GM12878 (cell line): ENCODE data around the gene LPIN1. TPM values are rescaled to one million over a fixed set of nuclear protein-coding genes. Genes with fewer than 3 reads are reported as not detected.

Experiments used
- CEBPB ChIP-seq, 2 experiments: fragments of 150-350 bp in 1 of 2; IDR thresholded peaks; 2 replicates each; pipeline ENCODE4 v1.6.1; 2012 to 2014; ENCODE audit warnings: low read depth in 2 of 2, low read length in 2 of 2, borderline replicate concordance in 1 of 2, inconsistent platforms in 1 of 2
- CHD2 ChIP-seq: IDR thresholded peaks from 2 replicates; pipeline ENCODE4 v1.6.1; 2011; ENCODE audit warnings: low read depth, low read length, improper control_type of control experiment, borderline replicate concordance
- FOXK2 ChIP-seq: fragments of 450-650 bp; IDR thresholded peaks from 2 replicates; pipeline ENCODE4 v1.6.1; 2017; ENCODE audit warnings: mild to moderate bottlenecking, moderate library complexity
- NFYB ChIP-seq: IDR thresholded peaks from 2 replicates; pipeline ENCODE4 v1.6.1; 2011; ENCODE audit warnings: low read depth, mild to moderate bottlenecking, low read length, improper control_type of control experiment, moderate library complexity; ENCODE audit not compliant: insufficient read depth
- RCOR1 ChIP-seq: conservative IDR thresholded peaks from 2 replicates; pipeline ENCODE4 v1.6.1; 2012; ENCODE audit warnings: low read depth, low read length, improper control_type of control experiment
- STAT3 ChIP-seq: IDR thresholded peaks from 2 replicates; pipeline ENCODE4 v1.6.1; 2011; ENCODE audit warnings: low read depth, low read length, improper control_type of control experiment
- polyA plus RNA-seq, 11 experiments: library from polyadenylated mRNA; depleted of rRNA in 4 of 11; unstranded in 6 of 11; stranded (reverse) in 5 of 11; fragments of >200 nt; fragmentation: Nextera tagmentation in 4 of 11; fragmentation: Illumina TruSeq in 1 of 11; extraction: Ambion mirVana in 4 of 11; extraction: Trizol in 1 of 11; gene quantifications; 1 replicate in 1 of 11; 2 replicates in 10 of 11; pipeline versions ENCODE4 v1.2.1 to v1.2.3, GENCODE V29; 2011 to 2016; ENCODE audit warnings: inconsistent platforms in 2 of 11, missing spikeins in 2 of 11, low read depth in 1 of 11
- total RNA-seq, 4 experiments: library from RNA; depleted of rRNA in 3 of 4; stranded (reverse); fragments of >200 nt in 3 of 4; fragmentation: Illumina TruSeq in 1 of 4; extraction: Trizol in 1 of 4; gene quantifications; 2 replicates each; pipeline versions ENCODE4 v1.2.1 to v1.2.3, GENCODE V29; 2013 to 2021
- TF ChIP-seq, protein P1 (sequence below): IDR thresholded peaks from 2 replicates; pipeline ENCODE4 v1.6.1; 2012; ENCODE audit warnings: improper control_type of control experiment, low read depth, low read length; ENCODE audit not compliant: insufficient replicate concordance

Gene LPIN1
- total and polyA plus RNA-seq, 10 of the 15 experiments (the other 5 are each of a cell fraction or from before 2014, with no cell fraction given): 18.8 to 82.5 (median 50.3) TPM

DNA sequence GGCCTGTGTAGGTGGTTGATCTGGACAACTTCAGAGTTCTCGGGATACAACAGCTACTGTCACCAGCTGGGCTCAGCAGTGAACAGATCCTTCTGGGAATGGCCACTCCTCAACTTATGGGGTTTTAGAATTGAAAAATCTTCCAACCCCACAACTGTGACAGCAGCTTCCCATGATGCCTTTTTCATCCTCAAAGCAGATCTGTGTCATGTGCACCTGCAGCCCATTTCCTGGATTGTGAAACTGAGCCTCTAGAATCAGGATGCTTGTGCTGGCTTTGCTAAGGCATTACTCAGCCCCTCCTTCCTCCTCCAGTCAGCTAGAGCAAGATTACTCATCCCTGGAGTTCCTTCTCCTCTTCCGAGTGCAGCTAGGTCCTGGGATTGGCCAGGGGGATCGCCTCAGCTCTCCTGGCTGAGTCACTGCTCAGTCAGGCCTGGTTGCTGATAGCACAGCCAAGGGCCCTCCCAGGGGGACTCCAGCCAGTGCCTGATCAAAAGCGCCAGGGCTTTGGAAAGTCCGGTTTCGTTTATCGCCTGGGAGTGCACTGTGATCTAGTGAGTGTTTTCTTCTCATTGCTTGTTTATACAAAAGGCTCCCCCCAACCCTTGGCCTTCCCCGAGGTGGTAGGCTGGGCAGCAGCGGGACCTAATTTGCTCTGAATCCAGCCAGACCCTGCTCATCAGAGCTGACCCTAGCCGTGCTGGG lies 2.4 kb upstream of the LPIN1 start (continued):
- TF ChIP-seq NFYB (peak; percentile 76; the same call in 1 of the 2 replicates), RCOR1 (peak; percentile 93; the same call in 1 of the 2 replicates), CEBPB (IDR thresholded peaks at IDR 0.05; ENCODE audit: borderline replicate concordance in 1 of 2, low read depth in 2 of 2, low read length in 2 of 2) (0 out of 4 replicates have a peak, but pooled peaks of 1 of the 2 experiments have one; percentile 4), STAT3 (no peak), CHD2 (peak; percentile 45; the same call in 1 of the 2 replicates), FOXK2 (no peak)
- TF ChIP-seq, protein P1, sequence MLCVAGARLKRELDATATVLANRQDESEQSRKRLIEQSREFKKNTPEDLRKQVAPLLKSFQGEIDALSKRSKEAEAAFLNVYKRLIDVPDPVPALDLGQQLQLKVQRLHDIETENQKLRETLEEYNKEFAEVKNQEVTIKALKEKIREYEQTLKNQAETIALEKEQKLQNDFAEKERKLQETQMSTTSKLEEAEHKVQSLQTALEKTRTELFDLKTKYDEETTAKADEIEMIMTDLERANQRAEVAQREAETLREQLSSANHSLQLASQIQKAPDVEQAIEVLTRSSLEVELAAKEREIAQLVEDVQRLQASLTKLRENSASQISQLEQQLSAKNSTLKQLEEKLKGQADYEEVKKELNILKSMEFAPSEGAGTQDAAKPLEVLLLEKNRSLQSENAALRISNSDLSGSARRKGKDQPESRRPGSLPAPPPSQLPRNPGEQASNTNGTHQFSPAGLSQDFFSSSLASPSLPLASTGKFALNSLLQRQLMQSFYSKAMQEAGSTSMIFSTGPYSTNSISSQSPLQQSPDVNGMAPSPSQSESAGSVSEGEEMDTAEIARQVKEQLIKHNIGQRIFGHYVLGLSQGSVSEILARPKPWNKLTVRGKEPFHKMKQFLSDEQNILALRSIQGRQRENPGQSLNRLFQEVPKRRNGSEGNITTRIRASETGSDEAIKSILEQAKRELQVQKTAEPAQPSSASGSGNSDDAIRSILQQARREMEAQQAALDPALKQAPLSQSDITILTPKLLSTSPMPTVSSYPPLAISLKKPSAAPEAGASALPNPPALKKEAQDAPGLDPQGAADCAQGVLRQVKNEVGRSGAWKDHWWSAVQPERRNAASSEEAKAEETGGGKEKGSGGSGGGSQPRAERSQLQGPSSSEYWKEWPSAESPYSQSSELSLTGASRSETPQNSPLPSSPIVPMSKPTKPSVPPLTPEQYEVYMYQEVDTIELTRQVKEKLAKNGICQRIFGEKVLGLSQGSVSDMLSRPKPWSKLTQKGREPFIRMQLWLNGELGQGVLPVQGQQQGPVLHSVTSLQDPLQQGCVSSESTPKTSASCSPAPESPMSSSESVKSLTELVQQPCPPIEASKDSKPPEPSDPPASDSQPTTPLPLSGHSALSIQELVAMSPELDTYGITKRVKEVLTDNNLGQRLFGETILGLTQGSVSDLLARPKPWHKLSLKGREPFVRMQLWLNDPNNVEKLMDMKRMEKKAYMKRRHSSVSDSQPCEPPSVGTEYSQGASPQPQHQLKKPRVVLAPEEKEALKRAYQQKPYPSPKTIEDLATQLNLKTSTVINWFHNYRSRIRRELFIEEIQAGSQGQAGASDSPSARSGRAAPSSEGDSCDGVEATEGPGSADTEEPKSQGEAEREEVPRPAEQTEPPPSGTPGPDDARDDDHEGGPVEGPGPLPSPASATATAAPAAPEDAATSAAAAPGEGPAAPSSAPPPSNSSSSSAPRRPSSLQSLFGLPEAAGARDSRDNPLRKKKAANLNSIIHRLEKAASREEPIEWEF: no peak
